ENCODE measurements around the gene JAKMIP2.
A peak's percentile ranks its signal among the peaks of the same experiment; 100 is the strongest.

The JAKMIP2 gene

GRCh38 chr5:147697380-147697779 is 85.1 kb downstream of the JAKMIP2 start:
- no peak for DNase-seq (ENCODE audit: low spot score)

DNA sequence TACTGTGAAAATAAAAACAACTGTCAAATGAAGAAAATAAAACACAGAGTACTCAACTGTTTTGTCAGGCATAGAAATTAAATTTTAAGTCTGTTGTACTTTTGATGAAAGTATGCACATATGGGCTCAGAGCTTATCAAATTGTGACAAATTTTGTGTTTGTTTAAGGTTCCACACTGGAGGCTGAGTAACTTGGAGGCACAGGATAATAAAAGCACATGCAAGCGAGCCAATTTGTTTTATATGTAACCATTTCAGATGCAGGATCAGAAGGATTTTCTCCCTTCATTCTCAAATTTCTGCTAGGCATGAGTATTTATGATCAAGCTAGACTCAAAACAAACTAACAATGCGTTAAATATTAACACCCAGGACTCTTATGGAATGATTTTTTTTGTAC is 87.8 kb downstream of the JAKMIP2 start:
- DNase-seq (ENCODE audit: low spot score) = no peak

- no peak for DNase-seq (ENCODE audit: low spot score)
Observed at GRCh38 chr5:147693233-147693632, 89.3 kb downstream of the JAKMIP2 start.

DNA sequence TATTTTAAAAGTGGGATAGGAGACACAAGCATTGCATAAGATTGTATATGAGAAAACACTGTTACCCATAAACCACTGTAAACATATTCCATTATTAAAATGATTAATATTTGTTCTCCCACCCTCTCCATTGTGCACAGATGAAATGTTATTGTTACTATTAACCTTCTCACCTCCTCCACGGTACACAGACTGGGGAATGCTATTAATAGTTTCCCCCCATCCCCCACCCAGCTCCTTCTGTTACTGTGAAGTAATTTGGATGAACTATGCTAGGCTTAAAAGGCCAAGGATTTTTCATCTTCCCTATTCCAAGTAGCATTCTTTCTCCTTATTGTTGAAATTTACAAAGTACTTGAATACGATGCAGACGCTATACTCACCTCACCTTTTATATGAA is 91.4 kb downstream of the JAKMIP2 start:
- no peak for DNase-seq (ENCODE audit: low spot score)

- peak; percentile 76 for DNase-seq (ENCODE audit: low spot score)
Observed at GRCh38 chr5:147690595-147690994, 91.9 kb downstream of the JAKMIP2 start.

DNA sequence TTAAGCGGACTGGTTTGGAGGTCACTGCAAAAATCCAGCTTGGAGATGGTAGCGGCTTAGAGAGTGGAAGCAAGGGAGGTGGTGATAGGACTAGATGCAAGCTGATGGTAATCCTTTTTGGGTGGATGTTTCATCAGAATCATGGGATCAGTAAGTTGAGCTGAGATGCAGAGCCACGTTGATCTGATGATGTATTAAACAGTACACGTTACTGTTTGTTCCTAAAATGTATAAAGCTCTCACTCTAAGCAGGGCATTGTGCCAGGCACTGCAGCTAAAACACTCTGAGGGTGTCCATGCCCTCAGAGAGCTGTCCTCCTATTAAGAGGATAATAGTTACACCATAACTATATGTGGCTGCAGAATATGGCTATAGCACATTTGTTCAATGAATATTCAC is 93.1 kb downstream of the JAKMIP2 start:
- no peak for DNase-seq (ENCODE audit: low spot score)

DNA sequence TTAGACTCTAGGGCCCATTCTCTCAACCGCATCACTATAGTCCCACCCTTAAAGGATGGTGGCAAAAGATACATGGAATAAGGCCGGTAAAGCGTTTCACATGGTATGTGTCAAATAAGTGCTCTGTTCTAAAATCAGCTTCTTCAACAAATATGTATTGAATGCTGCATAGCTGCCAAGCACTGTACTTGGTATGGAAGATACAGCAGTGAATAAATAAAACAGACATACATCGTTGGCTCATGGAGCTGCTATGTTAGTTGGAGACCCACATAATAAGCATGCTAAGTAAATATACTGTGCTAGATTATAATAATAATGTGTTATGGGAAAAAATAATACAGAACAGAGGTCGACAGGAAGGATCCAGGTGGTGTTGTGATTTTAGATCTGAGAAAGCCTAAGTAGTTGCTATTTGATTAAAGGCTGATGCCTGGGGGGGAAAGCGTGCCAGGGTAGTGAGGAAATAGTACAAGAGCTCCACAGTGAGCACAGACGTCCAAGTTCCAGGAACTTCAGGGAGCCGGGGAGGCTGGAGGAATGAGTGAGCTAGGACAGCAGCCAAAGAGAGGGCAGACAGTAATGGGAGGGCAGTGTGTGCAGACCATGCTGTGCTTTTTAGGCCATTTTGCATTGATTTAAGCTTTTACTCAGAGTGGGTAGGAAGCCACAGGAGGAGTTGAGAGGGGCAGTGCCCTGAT is 93.7 kb downstream of the JAKMIP2 start:
- no peak for DNase-seq (ENCODE audit: low spot score)

DNA sequence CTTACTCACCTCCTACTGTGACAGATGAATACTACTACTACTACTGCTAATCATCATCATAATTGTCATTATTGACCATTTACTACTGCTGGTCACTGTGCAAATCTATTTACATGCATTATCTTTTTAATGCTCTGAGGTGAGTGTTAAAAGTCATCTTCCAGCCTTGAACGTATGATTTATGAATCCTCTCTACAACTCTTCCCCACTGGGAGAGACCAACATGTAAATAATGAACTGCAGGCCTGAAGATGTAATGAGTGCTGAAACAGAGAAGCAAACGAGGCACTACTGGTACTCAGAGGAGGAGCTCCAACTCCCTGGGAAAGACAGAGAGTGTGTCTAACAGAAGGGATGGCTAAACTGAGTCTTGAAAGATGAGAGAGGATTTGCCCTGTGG is 95.4 kb downstream of the JAKMIP2 start:
- no peak for DNase-seq (ENCODE audit: low spot score)

GRCh38 chr5:147686421-147686820 is 96.1 kb downstream of the JAKMIP2 start:
- no peak for DNase-seq (ENCODE audit: low spot score)

- peak; percentile 45 for DNase-seq (ENCODE audit: low spot score)
Observed at GRCh38 chr5:147685993-147686392, 96.5 kb downstream of the JAKMIP2 start.

GRCh38 chr5:147675168-147675567 is 107.4 kb downstream of the JAKMIP2 start:
- DNase-seq (ENCODE audit: low spot score) = no peak

GRCh38 chr5:147674411-147674810 is 108.1 kb downstream of the JAKMIP2 start:
- DNase-seq (ENCODE audit: low spot score) = no peak

DNA sequence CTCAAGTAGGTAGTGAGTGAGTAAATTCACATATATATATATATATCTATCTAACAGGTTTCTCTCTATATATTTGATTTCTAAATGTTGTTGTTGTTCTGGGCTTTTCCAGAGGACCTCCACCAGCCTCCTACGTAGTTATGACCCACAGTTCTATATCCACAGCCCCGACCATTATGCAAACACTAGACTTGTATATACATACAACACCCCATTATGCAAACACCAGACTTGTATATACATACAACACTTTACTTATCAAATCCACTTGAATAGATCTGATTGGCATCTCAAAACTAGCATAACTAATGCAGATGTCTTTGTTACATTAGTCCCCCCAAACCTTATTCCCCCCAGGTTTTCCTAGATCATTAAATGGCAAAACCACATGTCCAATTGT is 108.7 kb downstream of the JAKMIP2 start:
- no peak for DNase-seq (ENCODE audit: low spot score)

- DNase-seq (ENCODE audit: low spot score) = no peak
Observed at GRCh38 chr5:147673266-147673665, 109.3 kb downstream of the JAKMIP2 start.

DNA sequence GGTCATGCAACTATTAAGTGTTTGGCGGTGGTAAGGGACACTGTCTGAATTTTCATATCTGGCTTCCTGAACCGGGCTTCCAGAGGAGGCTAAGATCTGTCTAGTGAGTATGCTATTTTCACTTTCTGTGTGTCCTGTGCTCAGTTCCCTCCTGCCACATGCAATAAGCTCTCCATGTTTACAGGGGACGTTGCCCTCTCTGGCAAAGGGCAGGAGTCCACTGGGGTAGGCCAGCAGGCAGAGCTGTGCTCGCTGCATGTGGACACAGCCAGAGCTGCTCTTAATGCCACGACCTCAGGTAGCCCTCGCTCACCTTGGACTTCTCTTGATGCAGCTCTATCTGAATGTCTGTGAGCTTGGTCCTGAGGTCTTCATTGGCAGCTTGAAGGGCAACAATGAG is 111.2 kb downstream of the JAKMIP2 start:
- DNase-seq (ENCODE audit: low spot score) = no peak

GRCh38 chr5:147670815-147671214 is 111.7 kb downstream of the JAKMIP2 start:
- DNase-seq (ENCODE audit: low spot score) = no peak

- DNase-seq (ENCODE audit: low spot score) = no peak
Observed at GRCh38 chr5:147669169-147669869, 113.2 kb downstream of the JAKMIP2 start.

DNA sequence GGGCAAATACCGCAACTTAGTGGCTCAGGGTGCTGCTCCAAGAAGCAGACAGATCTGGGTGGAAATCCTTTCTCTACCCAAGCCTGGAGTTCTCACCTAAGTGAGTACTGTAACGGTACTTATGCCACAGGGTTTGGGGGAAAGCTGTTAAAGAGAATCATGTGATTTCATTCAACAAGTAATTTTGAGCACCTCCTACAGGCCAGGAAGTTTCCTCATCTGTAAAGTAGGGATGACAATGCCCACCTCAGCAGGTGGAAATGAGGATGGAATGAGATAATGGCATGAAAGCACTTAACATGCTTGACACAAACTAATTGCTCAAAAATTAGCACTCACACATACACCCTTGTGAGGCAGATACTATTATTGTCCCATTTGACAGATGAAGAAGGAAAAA is 114.1 kb downstream of the JAKMIP2 start:
- DNase-seq (ENCODE audit: low spot score) = no peak

- DNase-seq (ENCODE audit: low spot score) = no peak
Observed at GRCh38 chr5:147667363-147667762, 115.2 kb downstream of the JAKMIP2 start.

DNA sequence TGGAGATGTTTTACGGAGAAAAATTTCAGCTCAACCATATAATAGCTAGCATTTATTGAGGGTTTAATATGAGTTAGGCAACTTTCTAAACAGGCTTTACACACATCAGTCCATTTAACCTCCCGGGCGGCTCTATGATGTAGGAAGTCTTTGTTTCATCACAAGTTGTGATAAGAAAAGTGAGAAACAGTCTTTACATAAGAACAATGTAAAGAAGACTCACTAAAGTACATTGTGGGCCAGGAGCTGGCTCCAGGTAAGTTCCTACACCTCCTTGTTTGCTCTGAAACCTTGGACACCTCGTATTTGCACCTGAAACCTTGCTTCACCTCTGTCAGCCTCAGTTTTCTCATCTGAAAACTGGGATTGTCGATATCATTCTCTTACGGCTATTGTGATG is 116.1 kb downstream of the JAKMIP2 start:
- DNase-seq (ENCODE audit: low spot score) = no peak

DNA sequence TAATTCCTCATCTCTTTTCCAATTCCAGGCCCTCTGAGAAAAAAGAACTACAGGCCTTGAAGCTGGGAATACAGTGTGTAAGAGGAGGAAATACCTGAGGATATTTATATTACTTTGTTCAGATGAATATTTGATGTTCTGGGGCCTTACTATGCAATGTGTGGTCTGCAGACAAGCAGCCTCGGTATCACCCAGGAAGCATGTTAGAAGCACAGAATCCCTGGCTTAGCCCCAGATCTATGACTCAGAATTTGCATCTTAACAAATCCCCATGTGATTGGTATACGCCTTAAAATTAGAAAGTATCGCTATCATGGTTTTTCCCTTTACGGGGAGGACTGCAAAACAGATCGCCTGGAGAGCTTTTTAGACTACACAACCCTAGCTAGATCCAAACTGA is 121.0 kb downstream of the JAKMIP2 start:
- DNase-seq (ENCODE audit: low spot score) = no peak

DNA sequence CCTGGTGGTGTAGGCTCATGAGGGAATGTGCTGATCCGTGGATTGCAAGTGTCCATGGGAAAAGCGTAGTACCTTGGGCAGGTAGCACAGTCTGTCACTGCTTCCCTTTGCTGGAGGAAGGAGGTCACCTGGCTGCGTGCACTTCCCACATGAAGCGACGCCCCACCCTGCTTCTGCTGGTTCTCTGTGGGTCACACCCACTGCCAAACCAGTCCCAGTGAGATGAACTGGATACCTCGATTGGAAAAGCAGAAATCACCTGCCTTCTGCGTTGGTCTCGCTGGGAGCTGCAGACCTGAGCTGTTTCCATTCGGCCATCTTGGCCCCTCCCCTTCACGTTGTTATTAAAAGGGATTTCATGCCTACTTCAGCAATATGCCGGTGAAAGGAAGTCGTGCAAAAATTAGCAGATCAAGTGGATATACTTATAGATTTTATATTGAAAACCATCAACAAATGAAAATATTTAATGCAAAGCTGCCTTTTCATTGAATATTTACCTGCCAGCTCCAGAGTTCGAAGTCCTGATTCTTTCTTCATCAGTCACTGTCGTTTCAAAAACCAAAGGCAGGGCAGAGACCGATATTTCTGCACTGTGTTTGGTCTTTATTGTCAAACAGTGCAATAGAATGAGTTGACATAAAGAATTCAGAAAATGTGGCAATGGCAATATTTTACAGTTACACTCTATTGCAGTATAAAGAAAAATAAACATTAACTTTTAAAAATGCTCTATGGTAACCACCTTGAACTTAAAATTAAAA is 123.2 kb downstream of the JAKMIP2 start:
- DNase-seq (ENCODE audit: low spot score) = no peak

- no peak for DNase-seq (ENCODE audit: low spot score)
Observed at GRCh38 chr5:147658293-147658932, 124.1 kb downstream of the JAKMIP2 start.

Data from kidney tubule cell (primary cell).